ENCODE measurements around the gene TOB1.

Gene TOB1, protein sequence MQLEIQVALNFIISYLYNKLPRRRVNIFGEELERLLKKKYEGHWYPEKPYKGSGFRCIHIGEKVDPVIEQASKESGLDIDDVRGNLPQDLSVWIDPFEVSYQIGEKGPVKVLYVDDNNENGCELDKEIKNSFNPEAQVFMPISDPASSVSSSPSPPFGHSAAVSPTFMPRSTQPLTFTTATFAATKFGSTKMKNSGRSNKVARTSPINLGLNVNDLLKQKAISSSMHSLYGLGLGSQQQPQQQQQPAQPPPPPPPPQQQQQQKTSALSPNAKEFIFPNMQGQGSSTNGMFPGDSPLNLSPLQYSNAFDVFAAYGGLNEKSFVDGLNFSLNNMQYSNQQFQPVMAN

DNA sequence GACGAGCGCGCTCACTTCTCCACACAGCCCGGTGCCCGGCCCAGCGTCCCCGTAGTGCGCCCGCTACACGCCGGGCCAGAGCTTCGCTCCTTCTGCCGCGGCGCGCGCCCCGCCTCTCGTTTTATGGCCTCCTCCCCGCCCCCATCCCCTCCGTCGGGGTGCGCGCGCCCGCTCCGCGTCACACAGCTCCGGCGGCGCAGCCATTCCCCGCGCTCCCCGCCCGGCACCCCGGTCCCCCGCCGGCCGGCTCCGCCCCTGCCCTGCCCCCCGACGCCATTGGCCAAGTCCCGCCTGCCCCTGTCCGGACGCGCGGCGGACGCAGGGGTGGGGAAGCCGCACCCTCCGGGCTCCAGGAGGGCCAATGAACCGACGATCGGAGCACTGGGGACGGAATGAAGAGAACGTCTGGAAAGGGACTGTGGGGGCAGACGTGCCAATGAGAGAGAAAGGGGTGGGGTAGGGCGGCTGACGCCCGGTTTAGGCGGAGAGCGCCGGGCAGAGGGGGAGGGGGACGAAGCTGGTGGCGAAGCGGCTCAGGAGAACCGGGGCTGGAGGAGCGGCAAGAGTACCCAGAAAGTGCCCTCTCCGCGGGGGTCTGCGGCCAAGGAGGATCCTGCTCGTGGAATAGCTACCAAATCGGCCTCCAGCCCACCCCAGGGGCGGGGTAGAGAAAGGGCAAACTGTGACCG is at the start of gene TOB1:
TSS of gene TOB1 (minus strand) at position 94 of the 689 bp plus-strand sequence. CDS start 2,337 bp downstream, outside the sequence.
- DNase-seq (ENCODE audit: low read depth in 1 of 2, low spot score in 1 of 2): peak; percentile 96

DNA sequence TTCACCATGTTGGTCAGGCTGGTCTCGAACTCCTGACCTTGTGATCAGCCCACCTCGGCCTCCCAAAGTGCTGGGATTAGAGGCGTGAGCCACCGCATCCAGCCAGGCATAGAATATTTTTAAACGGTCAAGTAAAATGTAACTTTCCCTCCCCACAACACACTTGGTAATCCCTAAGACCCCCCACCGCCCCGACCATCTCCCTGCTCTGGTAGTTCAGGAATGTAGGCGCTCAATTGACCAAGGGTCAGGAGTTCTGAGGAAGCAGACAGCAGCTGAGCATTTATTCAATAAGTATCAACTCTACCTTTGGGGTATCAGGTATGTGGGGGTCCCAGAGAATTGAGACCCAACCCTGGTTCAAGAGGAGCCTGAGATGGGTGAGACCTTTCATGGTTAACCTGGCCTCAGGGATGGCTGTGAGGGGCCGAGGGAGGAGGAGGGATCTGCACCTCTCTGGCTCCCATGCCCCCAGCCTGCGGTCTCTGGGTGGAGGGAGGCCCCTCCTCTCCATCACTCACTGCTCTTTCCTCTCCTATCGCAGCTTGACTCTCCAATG is 48.4 kb upstream of the TOB1 start:
- DNase-seq (ENCODE audit: low read depth in 1 of 2, low spot score in 1 of 2): no peak

DNA sequence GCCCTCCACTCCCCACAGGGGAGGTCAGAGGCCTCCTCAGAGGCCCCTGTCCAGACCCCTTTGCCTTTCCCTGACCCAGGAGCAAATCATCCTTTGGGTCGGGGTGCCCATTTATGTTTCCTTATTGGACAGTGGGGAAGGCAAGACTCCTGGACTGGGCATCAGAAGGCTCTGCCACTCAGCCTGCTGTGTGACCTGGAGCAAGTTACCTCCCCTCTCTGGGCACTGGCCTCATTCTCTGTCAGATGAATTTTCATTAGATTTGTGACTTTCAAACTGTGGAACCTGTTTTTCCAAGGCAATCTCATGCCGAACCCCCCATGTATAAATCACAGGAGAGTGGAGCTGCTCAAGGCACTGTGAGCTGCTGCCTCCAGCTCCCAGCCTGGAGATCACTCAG is 47.0 kb upstream of the TOB1 start:
- no peak for DNase-seq (ENCODE audit: low read depth in 1 of 2, low spot score in 1 of 2)

DNA sequence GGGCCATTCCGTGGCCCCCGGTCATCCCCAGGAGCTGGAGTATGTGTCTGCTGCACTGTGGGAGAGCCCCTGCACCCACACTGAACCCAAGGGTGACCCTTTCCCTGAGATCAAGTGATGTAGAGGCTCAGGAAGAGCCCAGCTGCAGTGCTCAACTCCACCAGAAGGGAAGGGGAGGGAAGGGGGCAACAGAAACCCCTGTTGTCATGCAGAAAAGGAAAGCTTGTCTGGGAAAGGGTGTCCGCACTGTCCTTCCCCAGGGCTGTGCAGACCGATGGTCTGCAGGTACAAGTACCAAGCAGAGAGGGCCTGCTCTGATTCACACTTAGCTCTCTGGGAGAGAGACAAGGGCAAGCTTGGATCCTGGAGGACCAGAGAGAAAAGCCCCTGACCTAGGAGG is 45.7 kb upstream of the TOB1 start:
- DNase-seq (ENCODE audit: low read depth in 1 of 2, low spot score in 1 of 2): no peak

DNA sequence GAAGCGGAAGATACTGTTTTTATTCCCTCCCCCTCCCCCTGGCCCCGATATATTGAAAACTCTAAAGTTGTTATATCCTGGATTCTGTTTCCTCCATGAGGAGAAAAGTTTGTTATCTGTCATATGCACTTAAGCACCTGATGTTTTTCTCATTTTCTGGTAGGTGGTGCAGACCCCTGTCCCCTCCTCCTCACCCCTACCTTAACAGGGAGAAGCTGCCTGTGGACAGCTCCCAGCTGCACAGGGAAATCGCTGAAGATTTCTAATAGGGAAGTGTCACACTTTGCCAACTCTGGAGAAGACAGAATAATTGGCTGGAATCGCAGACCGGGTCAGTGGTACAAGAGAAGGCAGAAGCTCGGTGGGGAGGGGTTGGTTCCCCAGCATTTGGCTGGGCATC is 45.3 kb upstream of the TOB1 start:
- DNase-seq (ENCODE audit: low read depth in 1 of 2, low spot score in 1 of 2): no peak

DNA sequence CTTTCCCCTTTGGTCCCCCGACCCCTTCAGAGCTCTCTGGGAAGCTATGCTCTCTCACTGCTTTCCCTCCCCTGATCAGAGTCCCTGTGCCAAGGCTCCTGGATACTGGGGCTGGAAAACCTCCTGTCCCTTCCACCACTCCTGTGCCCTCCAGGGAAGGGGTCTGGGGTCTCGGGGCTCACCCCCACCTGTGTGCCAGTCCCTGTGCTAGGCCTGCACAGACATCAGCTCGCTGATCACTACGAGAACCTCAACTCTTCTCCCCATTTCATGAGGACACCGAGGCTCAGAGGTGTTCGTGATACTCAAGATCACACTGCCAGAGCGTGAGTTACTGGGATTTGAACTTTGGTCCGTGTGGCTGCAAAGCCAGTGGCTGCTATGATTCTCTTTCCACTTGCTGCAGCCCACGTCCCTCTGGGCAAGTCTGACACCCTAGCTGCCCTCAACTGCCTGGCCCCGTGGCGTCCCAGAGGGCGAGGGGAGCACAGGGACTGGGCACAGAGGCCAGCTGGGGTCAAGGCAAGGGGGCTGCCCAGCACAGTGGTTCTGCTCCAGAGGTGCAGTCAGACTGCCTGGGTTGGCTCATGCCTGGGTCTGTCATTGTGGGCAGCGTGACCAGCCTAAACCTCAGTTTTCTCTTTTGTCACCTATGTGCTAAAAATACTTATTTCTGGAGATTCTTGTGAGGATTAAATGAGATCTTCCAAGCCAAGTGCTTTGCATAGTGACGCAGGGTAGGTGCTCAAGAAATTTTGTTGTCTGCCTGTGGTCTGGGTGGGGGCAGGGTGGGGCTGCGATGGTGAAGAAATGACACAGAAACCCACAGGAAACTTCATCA is 43.8 kb upstream of the TOB1 start:
- peak; percentile 37 to 52 for DNase-seq (ENCODE audit: low read depth in 1 of 2, low spot score in 1 of 2)

DNA sequence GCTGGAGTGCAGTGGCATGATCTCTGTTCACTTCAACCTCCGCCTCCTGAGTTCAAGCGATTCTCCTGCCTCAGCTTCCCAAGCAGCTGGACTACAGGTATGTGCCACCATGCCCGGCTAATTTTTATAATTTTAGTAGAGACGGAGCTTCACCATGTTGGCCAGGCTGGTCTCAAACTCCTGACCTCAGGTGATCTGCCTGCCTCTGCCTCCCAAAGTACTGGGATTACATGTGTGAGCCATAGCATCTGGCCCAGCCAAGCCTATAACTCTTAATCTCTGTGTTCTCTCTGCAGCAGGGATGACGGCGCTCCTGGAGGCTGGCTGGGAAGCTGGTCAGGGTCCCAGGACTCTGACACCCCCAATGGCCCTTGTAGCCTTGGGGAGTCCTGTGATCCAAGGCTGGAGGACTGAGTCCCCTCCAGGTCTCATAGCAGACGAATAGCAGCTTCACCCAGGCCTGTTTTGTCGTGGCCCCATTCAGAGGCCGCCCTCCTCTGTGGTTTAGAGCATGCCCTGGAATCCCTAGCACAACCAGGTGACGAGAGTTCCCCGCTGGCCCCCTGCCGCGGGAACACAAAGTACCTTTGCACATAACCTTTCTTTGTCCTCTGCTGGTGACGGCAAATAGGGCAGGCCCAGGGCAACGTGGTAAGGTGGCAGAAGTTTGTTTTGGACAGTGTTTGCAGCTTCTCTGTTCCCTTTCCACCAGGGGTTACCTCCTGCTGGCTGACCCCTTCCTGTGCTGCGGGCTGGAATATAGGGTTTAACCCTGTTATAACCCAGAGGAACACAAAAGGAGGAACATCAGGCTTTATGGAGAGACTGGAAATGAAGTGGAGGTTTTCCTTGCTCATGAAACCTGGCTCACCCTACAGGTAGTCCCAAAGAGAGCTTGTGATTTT is 43.0 kb upstream of the TOB1 start:
- DNase-seq (ENCODE audit: low read depth in 1 of 2, low spot score in 1 of 2): no peak

DNA sequence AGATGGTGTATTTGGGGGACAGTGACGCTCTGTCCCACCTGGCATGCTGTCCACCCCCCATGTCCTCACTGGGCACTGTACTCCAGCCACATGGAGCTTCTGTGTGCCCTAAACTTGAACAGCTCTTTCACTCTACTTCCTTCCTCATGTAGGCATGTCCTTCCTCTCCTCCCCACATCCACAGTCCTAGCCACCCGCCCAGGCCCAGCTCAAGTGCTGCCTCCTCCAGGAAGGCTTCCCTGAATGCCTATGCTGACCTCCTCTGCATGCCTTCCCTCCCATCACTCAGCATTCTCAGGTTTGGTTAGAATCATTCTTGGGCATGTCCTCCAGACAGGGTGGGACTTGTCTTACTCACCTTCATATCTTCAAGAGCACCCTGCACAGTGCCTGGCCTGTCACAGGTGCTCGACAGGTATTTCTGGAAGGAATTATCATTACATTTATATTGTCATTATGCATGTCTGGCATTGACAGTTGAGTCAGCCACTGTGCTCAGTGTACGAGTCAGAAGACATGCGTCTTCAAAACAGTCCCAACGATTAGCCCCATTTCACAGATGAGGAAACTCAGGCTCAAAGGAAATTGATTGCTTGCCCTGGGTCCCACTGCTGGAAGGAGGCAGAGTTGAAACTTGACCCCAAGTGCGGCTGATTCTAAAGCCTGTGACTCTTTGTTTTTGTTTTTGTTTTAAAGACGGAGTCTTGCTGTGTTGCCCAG is 42.1 kb upstream of the TOB1 start:
- no peak for DNase-seq (ENCODE audit: low read depth in 1 of 2, low spot score in 1 of 2)

DNA sequence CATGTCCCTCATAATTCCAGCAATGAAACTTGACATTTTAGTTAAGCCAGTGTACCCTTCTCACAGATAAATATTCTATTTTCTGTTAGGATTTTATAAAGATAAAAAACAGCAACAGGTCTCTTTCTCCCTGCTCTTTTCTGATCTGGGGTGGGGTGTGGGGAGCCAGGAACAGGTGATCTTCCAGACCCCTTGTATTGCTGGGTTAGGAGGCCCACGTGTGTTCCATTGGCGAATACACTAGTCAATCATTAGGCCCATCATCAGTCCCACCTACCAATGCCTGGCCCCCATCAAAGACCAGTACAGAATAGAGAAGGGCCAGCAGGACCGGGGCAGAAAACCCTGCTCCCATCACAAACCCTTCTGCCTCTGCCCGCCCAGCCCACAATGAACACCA is 40.3 kb upstream of the TOB1 start:
- no peak for DNase-seq (ENCODE audit: low read depth in 1 of 2, low spot score in 1 of 2)

DNA sequence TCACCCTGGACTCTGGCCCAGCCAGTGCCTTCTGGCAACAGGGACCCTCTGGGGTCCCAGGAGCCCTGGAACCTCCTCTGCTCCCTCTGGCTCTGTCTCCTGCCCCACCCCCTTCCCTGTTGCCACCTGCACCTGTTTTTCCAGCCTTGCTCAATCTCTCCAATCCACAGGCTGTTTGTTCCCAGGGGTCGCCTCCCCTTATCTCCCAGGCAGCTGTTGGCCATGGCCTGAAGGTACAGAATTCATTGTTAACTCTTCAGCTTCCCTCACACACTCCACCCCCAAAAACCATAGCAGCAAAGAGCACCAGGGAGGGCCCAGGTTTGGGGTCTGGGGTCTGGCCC is 39.3 kb upstream of the TOB1 start:
- DNase-seq (ENCODE audit: low read depth in 1 of 2, low spot score in 1 of 2): no peak

DNA sequence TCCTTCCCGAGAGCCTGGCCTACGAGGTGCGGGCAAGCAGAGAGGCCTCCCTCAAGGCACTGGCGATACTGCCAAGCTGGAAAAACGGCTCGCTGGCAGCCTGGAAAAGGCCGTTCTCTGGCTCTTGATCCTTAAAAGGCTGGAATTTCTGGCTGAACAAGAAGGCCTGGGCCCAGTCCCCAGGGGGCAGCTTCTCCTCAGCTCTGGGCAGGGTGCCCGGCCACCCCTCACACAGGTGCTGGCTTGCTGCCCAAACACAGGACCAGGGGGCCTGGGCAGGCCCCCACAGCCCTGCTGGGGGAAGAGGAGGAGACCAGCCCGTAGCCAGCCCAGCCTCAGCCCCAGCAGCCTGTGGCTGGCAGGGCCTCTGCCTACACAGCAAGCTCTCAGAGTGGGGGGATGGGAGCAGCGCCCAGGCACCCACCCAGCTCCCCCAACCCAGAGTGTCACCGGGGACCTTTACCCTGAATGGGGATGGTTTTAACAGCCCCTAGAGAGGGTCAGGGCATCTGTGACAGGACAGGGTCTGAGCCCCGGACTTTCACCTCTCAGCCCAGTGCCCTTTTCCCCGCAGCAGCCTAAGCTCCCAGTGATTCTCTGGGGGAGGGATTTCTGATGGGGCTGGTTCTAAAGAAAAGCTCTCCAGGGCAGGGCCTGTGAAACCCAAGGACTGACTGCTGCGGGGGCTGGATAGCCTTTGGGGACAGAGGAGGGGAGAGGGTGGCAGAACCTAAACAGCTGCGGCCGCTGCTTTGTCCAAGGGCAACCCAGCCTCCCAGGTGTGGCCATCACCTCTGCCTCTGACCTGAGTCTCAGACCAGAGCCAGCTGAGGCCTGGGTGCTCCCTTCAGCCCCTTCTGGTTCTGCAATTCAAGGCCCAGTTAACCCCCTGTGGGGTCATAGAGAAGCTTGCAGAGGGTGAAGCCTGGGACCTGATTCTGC is 38.6 kb upstream of the TOB1 start:
- no peak for DNase-seq (ENCODE audit: low read depth in 1 of 2, low spot score in 1 of 2)

DNA sequence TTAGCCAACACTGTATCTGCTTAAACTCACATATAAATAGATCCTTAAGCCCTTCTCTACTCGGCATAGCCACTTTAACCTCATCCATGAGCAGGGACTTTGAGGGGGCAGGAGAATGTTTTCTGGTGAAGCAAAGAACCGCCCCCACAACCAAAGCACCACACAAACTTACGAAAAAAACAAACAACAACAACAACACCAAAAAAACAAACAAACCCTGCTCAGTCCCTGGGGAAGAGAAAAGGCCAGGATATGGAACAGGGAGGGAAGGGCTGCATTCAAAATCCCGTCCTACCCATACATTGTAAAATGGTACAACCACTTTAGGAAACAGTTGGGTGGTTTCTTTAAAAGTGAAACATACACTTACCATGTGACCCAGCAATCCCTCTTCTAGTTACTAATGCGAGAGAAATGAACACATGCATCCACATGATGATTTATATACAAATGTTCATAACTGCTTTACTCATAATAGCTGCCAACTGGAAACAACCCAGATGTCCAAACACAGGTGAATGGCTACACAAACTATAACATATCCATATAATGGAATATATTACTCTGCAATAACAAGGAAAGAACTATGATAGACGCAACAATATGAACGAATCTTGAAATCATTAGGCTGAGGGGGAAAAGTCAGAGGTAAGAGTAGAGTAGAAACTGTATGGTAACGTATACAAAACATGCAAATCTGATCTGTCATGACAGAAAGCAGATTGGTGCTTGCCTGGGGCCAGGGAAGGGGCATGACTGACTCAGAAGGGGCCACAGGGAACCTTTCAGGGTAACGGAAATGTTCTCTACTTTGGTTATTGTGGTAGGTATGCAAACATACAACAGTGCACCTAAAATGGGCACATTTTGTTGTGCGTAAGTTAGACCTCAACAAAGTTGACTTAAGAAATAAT is 37.7 kb upstream of the TOB1 start:
- DNase-seq (ENCODE audit: low read depth in 1 of 2, low spot score in 1 of 2): no peak

DNA sequence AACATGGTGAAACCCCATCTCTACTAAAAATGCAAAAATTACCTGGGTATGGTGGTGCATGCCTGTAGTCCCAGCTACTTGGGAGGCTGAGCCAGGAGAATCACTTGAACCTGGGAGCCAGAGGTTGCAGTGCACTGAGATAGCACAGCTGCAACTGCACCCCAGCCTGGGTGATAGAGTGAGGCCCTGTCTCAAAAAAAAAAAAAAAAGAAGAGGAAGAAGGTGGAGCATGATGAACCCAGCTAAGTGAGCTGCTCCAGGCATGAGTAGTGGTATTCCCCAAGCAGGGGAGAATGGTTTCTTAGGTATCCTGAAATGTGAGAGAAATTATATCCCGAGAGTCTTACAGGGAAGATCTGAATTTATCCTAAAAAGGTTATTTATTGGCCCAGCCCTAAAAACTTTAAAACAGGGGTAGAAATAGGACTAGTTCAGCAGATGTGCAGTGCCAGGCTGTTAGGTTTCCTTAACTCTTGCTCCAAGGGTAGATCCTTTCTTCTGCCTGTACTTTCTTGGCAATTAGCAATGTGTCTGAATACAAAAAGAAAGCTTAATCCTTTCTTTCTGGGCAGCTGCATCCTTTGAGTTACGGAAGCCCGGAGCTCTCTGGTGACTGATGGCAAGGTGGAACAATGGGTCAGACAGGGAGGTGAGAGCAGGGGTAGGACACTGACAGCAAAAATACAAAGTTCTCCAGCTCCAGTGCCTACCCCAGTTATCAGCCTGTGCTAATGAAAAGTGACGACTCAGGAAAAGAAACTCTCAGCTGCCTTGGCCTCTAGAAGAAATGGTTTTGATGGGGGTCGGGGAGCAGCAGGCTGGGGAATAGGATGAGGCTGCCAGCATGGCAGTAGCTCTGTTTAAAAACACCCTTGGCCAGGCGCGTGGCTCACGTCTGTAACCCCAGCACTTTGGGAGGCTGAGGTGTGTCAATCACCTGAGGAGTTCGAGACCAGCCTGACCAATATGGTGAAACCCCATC is 36.5 kb upstream of the TOB1 start:
- DNase-seq (ENCODE audit: low read depth in 1 of 2, low spot score in 1 of 2): no peak

DNA sequence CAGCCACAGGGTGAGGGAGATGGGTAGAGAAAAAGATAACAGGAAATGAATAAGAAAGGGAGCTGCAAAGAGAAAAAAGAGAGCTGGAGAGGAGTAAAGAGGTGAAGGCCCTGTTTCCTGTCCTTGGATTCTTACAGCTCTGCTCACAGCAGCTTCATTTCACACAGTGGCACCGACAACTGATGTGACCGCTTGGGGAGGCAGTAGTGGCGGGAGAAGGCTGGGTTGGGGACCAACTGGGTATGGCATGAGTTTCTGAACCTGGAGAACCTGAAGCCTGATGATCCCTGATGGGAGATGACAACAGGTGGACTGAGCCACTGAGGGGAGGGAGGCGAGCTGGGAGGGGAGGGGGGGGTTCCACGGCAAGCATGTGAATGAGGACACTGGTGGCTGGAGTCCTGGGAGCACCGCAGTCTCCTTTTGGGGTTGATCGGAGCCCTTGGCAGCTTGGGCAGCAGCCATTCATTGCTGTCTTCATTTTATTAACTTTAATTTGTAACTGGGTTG is 34.3 kb upstream of the TOB1 start:
- DNase-seq (ENCODE audit: low read depth in 1 of 2, low spot score in 1 of 2): no peak

DNA sequence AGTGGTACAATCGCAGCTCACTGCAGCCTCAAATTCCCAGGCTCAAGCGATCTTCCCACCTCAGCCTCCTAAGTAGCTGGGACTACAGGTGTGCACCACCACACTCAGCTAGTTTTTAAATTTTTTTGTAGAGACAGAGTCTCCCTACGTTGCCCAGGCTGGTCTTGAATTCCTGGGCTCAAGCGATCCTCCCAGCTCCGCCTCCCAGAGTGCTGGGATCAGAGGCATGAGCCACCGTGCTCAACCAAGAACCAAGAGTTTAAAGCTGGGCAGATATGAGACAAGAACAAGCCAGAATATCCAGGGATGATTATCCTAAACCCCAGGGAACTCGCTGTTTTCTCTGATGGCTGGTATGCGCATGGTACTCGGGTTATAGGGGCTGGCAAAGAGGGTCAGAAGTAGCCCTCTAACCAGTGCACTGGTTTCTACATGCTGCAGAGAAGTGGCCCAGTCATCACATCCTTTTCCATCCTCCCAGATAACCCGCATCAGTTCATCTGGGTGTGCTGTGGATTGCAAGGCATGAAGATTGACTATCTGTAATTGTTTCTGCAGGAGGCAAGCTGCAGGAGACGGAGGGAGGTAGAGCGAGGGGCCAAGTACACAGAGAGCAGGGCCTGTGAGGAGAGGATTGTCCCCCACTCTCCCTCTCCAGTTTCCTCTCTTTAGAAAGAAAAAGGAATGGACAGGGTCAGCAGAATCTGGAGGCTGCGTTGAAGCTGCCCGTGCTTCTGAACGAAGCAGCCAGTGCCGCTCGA is 33.6 kb upstream of the TOB1 start:
- DNase-seq (ENCODE audit: low read depth in 1 of 2, low spot score in 1 of 2): no peak

DNA sequence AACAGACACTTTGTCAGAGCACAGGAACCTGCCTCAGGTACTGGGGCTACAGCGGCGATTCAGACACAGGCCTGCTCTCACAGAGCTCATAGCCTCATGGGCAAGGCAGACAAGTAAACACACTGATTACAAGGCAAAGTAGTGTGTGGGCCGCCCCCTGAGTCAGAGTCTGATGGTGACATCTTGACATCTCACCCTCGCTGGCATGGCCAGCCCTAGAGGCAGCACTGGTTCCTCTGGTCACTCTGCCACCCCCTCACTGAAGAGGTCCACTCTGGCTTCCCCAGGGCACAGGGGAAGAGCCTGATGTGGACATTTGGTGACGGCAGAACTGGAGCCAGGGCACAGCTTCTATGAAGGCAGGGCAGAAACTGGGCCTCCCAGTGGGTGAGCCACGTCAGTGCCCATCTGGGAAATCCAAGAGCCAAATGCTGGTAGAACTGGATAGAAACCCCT is 32.9 kb upstream of the TOB1 start:
- DNase-seq (ENCODE audit: low read depth in 1 of 2, low spot score in 1 of 2): no peak

Data from activated T-helper 1 cell treated with anti-CD3 and anti-CD28 coated beads, Interleukin-2, amount 50 U/mL, for 16 hours (primary cell).